ENCODE measurements around the gene POU2F1.
A peak's percentile ranks its signal among the peaks of the same experiment; 100 is the strongest.

The POU2F1 gene

DNA sequence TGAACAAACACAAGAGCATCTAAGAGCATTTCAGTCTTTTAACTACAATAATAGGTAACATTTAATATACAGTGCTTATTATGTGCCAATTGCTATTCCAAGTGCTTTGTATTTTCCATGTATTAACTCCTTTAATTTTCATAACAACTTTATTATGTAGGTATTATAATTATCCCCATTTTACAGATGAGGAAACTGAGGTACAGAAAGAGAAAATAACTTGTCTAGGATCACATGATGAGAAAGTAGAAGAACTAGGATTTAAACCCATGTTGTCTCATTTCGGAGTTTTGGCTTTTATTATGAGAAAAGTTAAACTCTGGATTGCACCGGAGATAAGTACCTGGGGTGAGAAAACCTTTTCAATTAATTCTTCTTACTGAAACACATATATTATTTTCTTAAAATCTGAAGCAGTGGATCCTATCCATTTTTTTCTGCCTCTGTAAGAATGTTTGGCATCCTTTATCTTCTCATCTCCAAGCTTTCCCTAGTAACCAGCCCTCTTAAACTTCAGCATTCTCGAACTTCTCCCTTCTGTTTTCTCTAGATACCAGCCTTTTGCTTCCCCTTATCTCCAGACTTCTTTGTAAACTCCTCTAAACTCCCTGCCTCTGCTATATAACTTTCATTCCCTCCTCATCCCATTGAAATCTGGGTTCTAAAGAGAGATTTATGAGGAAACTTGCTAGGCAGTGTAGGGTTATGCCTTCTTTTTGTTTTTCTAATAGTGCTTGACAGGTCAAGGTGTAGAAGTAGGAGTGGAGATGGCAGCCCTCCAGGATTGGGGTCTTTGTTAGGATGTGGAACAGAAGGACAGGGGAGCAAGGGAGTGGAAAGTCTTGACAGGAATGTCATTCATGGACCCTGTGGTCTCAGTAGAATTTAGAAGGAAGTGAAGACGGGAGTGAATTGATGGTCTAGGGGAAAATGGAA is 28.3 kb downstream of the POU2F1 start:
- CTCF ChIA-PET: interaction anchor here (1.1 to 1.2 kb wide), 2 partner anchors 19 to 339 kb away, joined by 4 read pairs; no protein-coding TSS in a partner anchor
- POLR2A ChIA-PET: no interaction called here
- TF ChIP-seq ZNF555 (tag by site-specific recombination; conservative IDR thresholded peaks at IDR 0.05) (no peak), GLI4 (tag by site-specific recombination; IDR thresholded peaks at IDR 0.05) (no peak), ZNF341 (tag by site-specific recombination; IDR thresholded peaks at IDR 0.05; ENCODE audit: low read depth) (no peak), OSR2 (tag by site-specific recombination; IDR thresholded peaks at IDR 0.05) (no peak), PATZ1 (tag by site-specific recombination; IDR thresholded peaks at IDR 0.05) (no peak), ZNF791 (tag by site-specific recombination; IDR thresholded peaks at IDR 0.05) (no peak), ZBTB17 (tag by site-specific recombination; IDR thresholded peaks at IDR 0.05) (0 out of 2 replicates have a peak, but pooled peaks have one; percentile 41), KLF16 (tag by site-specific recombination; IDR thresholded peaks at IDR 0.05) (no peak), ZNF664 (tag by site-specific recombination; IDR thresholded peaks at IDR 0.05) (no peak), ZBTB8A (tag by site-specific recombination; IDR thresholded peaks at IDR 0.05) (no peak), SALL2 (tag by site-specific recombination; IDR thresholded peaks at IDR 0.05; ENCODE audit: borderline replicate concordance) (no peak), PRDM1 (tag by site-specific recombination; IDR thresholded peaks at IDR 0.05) (peak; percentile 21; the same call in 1 of the 2 replicates), ZNF792 (tag by site-specific recombination; IDR thresholded peaks at IDR 0.05) (no peak)
- TF ChIP-seq, protein P1, sequence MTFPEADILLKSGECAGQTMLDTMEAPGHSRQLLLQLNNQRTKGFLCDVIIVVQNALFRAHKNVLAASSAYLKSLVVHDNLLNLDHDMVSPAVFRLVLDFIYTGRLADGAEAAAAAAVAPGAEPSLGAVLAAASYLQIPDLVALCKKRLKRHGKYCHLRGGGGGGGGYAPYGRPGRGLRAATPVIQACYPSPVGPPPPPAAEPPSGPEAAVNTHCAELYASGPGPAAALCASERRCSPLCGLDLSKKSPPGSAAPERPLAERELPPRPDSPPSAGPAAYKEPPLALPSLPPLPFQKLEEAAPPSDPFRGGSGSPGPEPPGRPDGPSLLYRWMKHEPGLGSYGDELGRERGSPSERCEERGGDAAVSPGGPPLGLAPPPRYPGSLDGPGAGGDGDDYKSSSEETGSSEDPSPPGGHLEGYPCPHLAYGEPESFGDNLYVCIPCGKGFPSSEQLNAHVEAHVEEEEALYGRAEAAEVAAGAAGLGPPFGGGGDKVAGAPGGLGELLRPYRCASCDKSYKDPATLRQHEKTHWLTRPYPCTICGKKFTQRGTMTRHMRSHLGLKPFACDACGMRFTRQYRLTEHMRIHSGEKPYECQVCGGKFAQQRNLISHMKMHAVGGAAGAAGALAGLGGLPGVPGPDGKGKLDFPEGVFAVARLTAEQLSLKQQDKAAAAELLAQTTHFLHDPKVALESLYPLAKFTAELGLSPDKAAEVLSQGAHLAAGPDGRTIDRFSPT (tag by site-specific recombination; IDR thresholded peaks at IDR 0.05): no peak
- peaks cover 0 to 3% of the 10 kb centered on the region in 2 experiments; a peak in 1 of 3 replicates for H3K36me3 ChIP-seq (ENCODE audit: control insufficient read depth in 2 of 2, insufficient read depth in 1 of 2, low read length in 2 of 2)
- H3K4me1 ChIP-seq (ENCODE audit: control insufficient read depth, insufficient read depth, low read length): peaks cover 13% of the 10 kb centered on the region
- H3K27ac ChIP-seq (ENCODE audit: extremely low read depth, low read depth, low read length): no peak overlapping the region
- H3K9me3 ChIP-seq (ENCODE audit: control insufficient read depth, insufficient read depth, low read depth, low read length): no peaks in the 10 kb centered on the region
- H3K4me3 ChIP-seq (ENCODE audit: low read depth, low read length): no peak overlapping the region

GRCh38 chr1:167249702-167250101 is 29.0 kb downstream of the POU2F1 start:
- H3K4me3 ChIP-seq (ENCODE audit: low read depth, low read length): no peak overlapping the region
- CTCF ChIA-PET: interaction anchor here (1.1 kb wide), 1 partner anchor 339 kb away, joined by 4 read pairs; no protein-coding TSS in a partner anchor
- TF ChIP-seq ZNF473 (tag by site-specific recombination; IDR thresholded peaks at IDR 0.05): no peak
- TF ChIP-seq PRDM1 (tag by site-specific recombination; IDR thresholded peaks at IDR 0.05): 0 out of 2 replicates have a peak, but pooled peaks have one; percentile 33
- no peak for TF ChIP-seq ZNF670 (tag by site-specific recombination; IDR thresholded peaks at IDR 0.05; ENCODE audit: low read depth)
- TF ChIP-seq ZNF140 (tag by site-specific recombination; IDR thresholded peaks at IDR 0.05): peak; percentile 29; the same call in 1 of the 2 replicates
- 0 out of 2 replicates have a peak, but pooled peaks have one; percentile 35 for TF ChIP-seq ZNF10 (tag by site-specific recombination; IDR thresholded peaks at IDR 0.05)
- TF ChIP-seq ZNF202 (tag by site-specific recombination; IDR thresholded peaks at IDR 0.05; ENCODE audit: borderline replicate concordance): no peak
- no peak for TF ChIP-seq ZNF792 (tag by site-specific recombination; IDR thresholded peaks at IDR 0.05)
- no peak for TF ChIP-seq ZNF335 (tag by site-specific recombination; conservative IDR thresholded peaks at IDR 0.05)
- TF ChIP-seq ZNF623 (tag by site-specific recombination; IDR thresholded peaks at IDR 0.05): no peak
- peak; percentile 72; the same call in 1 of the 2 replicates for TF ChIP-seq ZNF24 (tag by site-specific recombination; IDR thresholded peaks at IDR 0.05)
- no peak for TF ChIP-seq ZNF148 (tag by site-specific recombination; IDR thresholded peaks at IDR 0.05; ENCODE audit: borderline replicate concordance)
- H3K9me3 ChIP-seq (ENCODE audit: control insufficient read depth, insufficient read depth, low read depth, low read length): no peaks in the 10 kb centered on the region
- H3K4me1 ChIP-seq (ENCODE audit: control insufficient read depth, insufficient read depth, low read length): peaks cover 13% of the 10 kb centered on the region
- POLR2A ChIA-PET: no interaction called here
- H3K27ac ChIP-seq (ENCODE audit: extremely low read depth, low read depth, low read length): no peak overlapping the region
- H3K36me3 ChIP-seq (ENCODE audit: control insufficient read depth in 2 of 2, insufficient read depth in 1 of 2, low read length in 2 of 2): no peaks in the 10 kb centered on the region

Data from HEK293 (cell line).